ENCODE measurements around the gene MRPS2.
"Not testable (repeated sequence)": the region's sequence is repeated elsewhere in the genome, so short reads cannot be mapped to it uniquely, and the experiment has no call there.

The MRPS2 gene

GRCh38 chr9:135501261-135502167, 1.0 kb downstream of the MRPS2 start:
- DNase-seq: no peak

GRCh38 chr9:135502168-135502872, 1.8 kb downstream of the MRPS2 start:
- no peak for DNase-seq

GRCh38 chr9:135502873-135503321, 2.4 kb downstream of the MRPS2 start:
- DNase-seq: no peak

- no peak for DNase-seq
Measured at GRCh38 chr9:135503371-135504261, 3.1 kb downstream of the MRPS2 start.

GRCh38 chr9:135504262-135505243, 4.1 kb downstream of the MRPS2 start:
- peak; percentile 15 for DNase-seq

- no peak for DNase-seq
Measured at GRCh38 chr9:135505406-135506187, 5.1 kb downstream of the MRPS2 start.

GRCh38 chr9:135506327-135507103, 6.0 kb downstream of the MRPS2 start:
- DNase-seq: peak; percentile 50

- DNase-seq: no peak
Measured at GRCh38 chr9:135507104-135508035, 6.9 kb downstream of the MRPS2 start.

GRCh38 chr9:135508211-135508820, 7.8 kb downstream of the MRPS2 start:
- no peak for DNase-seq

GRCh38 chr9:135509458-135509857, 9.0 kb downstream of the MRPS2 start:
- DNase-seq: no peak

- DNase-seq: no peak
Measured at GRCh38 chr9:135512241-135512603, 11.7 kb downstream of the MRPS2 start.

GRCh38 chr9:135512904-135513303, 12.4 kb downstream of the MRPS2 start:
- no peak for DNase-seq

- no peak for DNase-seq
Measured at GRCh38 chr9:135513351-135513846, 12.9 kb downstream of the MRPS2 start.

- DNase-seq: not testable (repeated sequence)
Measured at GRCh38 chr9:135513906-135514305, 13.4 kb downstream of the MRPS2 start.

- no peak for DNase-seq
Measured at GRCh38 chr9:135514342-135515082, 14.0 kb downstream of the MRPS2 start.

- no peak for DNase-seq
Measured at GRCh38 chr9:135515083-135515951, 14.8 kb downstream of the MRPS2 start.
